OCI-LY7 (cell line): ENCODE data around the gene RNF115. TPM values are rescaled to one million over a fixed set of nuclear protein-coding genes. Genes with fewer than 3 reads are reported as not detected.
A peak's percentile ranks its signal among the peaks of the same experiment; 100 is the strongest.

Experiments used
- BruUV-seq: library from RNA; stranded (reverse); fragments of 400-500 nt; replicated peaks from 2 replicates; lab custom pipeline; 2021; lab: Mats Ljungman, UMichigan
- CTCF ChIA-PET: fragments of 300-600 bp; sonication (Branson Sonifier 250); formaldehyde crosslinking; loops from one replicate; lab custom pipeline; 2022; ENCODE audit warnings: antibody characterized with exemption; ENCODE audit not compliant: unreplicated experiment; lab: Charles Lee
- POLR2A ChIA-PET: fragments of 300-600 bp; sonication (Branson Sonifier 250); formaldehyde crosslinking; loops from one replicate; lab custom pipeline; 2022; ENCODE audit warnings: antibody characterized with exemption; lab: Charles Lee
- DNase-seq: peaks from one replicate; pipeline ENCODE4 v3.0.0-alpha.2; 2015; ENCODE audit warnings: low spot score
- H2AFZ ChIP-seq: fragments of 200-600 bp; sonication (generic), shearing (Covaris generic); 2 replicates; pipeline ENCODE4 v1.6.1; 2014; ENCODE audit warnings: mild to moderate bottlenecking, antibody characterized with exemption, low read length, moderate library complexity
- H3K27ac ChIP-seq: fragments of 200-600 bp; sonication (generic); 2 replicates; pipeline ENCODE4 v1.5.1; 2014; ENCODE audit warnings: mixed run types, low read depth, mild to moderate bottlenecking, moderate library complexity, low read length, inconsistent platforms; ENCODE audit not compliant: poor library complexity, severe bottlenecking
- H3K36me3 ChIP-seq: fragments of 200-600 bp; sonication (generic); 2 replicates; pipeline ENCODE4 v1.6.1; 2014; ENCODE audit warnings: mild to moderate bottlenecking, antibody characterized with exemption, low read length, moderate library complexity, mixed read lengths; ENCODE audit not compliant: insufficient read depth
- H3K4me1 ChIP-seq: fragments of 200-600 bp; sonication (generic); 2 replicates; pipeline ENCODE4 v1.5.1; 2014; ENCODE audit warnings: mild to moderate bottlenecking, low read length; ENCODE audit not compliant: insufficient read depth, poor library complexity, severe bottlenecking
- H3K4me2 ChIP-seq: fragments of 200-600 bp; sonication (generic); 2 replicates; pipeline ENCODE4 v1.6.1; 2014; ENCODE audit warnings: mild to moderate bottlenecking, low read length
- H3K4me3 ChIP-seq: fragments of 200-600 bp; sonication (generic); 2 replicates; pipeline ENCODE4 v1.5.1; 2014; ENCODE audit warnings: mild to moderate bottlenecking, low read depth, low read length; ENCODE audit not compliant: poor library complexity, severe bottlenecking
- H3K79me2 ChIP-seq: fragments of 200-600 bp; sonication (generic); 2 replicates; pipeline ENCODE4 v1.6.1; 2016; ENCODE audit warnings: low read depth, mild to moderate bottlenecking, low read length, moderate library complexity, mixed read lengths; ENCODE audit not compliant: insufficient read depth
- H3K9me2 ChIP-seq: fragments of 200-600 bp; sonication (generic); 2 replicates; pipeline ENCODE4 v1.6.1; 2016; ENCODE audit warnings: mild to moderate bottlenecking, low read length, mixed read lengths; ENCODE audit not compliant: insufficient read depth
- H3K9me3 ChIP-seq: fragments of 200-600 bp; sonication (generic); 2 replicates; pipeline ENCODE4 v1.6.1; 2014; ENCODE audit warnings: mild to moderate bottlenecking, mixed run types, low read length, mixed read lengths
- H4K20me1 ChIP-seq: fragments of 200-600 bp; sonication (generic); 2 replicates; pipeline ENCODE4 v1.6.1; 2014; ENCODE audit warnings: mild to moderate bottlenecking, antibody characterized with exemption, low read length, moderate library complexity, mixed read lengths; ENCODE audit not compliant: insufficient read depth
- CTCF ChIP-seq: fragments of 200-600 bp; sonication (generic); conservative IDR thresholded peaks from 2 replicates; pipeline ENCODE4 v1.5.1; 2014; ENCODE audit warnings: mild to moderate bottlenecking, antibody characterized with exemption, low read length, moderate library complexity, mixed read lengths
- EZH2phosphoT487 ChIP-seq: fragments of 200-600 bp; sonication (generic); IDR thresholded peaks from 2 replicates; pipeline ENCODE4 v1.6.1; 2018; ENCODE audit warnings: low read depth, borderline replicate concordance, mild to moderate bottlenecking, mixed run types, antibody characterized with exemption, low read length, moderate library complexity, mixed read lengths
- intact Hi-C: fragments of 100-400 bp; cut with micrococcal nuclease; formaldehyde crosslinking; loops from one replicate; pipeline ENCODE4 v1.10.0; 2022; ENCODE audit not compliant: unreplicated experiment
- total RNA-seq, 2 experiments: library from RNA; depleted of rRNA in 1 of 2; stranded (reverse); fragments of >200 nt in 1 of 2; shearing (Covaris generic) in 1 of 2; gene quantifications; 2 replicates each; pipeline ENCODE4 v1.2.3, GENCODE V29; 2014 to 2022

RNF115 gene
- total RNA-seq, 2 experiments from 2014 or later: 14.8 to 24.0 TPM

GRCh38 chr1:145720878-145721671 lies 102.8 kb downstream of the RNF115 start:
- H3K9me3 ChIP-seq: no peaks in the 10 kb centered on the region
- H3K36me3 ChIP-seq: no peaks in the 10 kb centered on the region
- DNase-seq: peak; percentile 69
- no peak overlapping the region for H3K4me3 ChIP-seq
- intact Hi-C loops: no loop called here
- H3K4me2 ChIP-seq: peak overlapping the region; percentile 49; the same call in 1 of the 2 replicates
- ChIA-PET CTCF (interaction anchor here (0.6 kb wide), 2 partner anchors 122 to 1944 kb away, joined by 3 read pairs; no protein-coding TSS in a partner anchor), POLR2A (no interaction called here)
- H3K27ac ChIP-seq: no peak overlapping the region
- no TSS peak for BruUV-seq
- no peaks in the 10 kb centered on the region for H3K79me2 ChIP-seq
- TF ChIP-seq EZH2phosphoT487 (no peak), CTCF (peak; percentile 90)
- H3K4me1 ChIP-seq: peaks cover 3% of the 10 kb centered on the region
- H3K9me2 ChIP-seq: no peaks in the 10 kb centered on the region
- H2AFZ ChIP-seq: no peak overlapping the region
- H4K20me1 ChIP-seq: no peaks in the 10 kb centered on the region

GRCh38 chr1:145720556-145720877 lies 103.4 kb downstream of the RNF115 start:
- H3K27ac ChIP-seq: no peak overlapping the region
- intact Hi-C loops: no loop called here
- TF ChIP-seq CTCF (no peak), EZH2phosphoT487 (no peak)
- no peak overlapping the region for H2AFZ ChIP-seq
- no peaks in the 10 kb centered on the region for H3K79me2 ChIP-seq
- H3K36me3 ChIP-seq: no peaks in the 10 kb centered on the region
- no peaks in the 10 kb centered on the region for H3K9me2 ChIP-seq
- no peaks in the 10 kb centered on the region for H4K20me1 ChIP-seq
- H3K9me3 ChIP-seq: no peaks in the 10 kb centered on the region
- CTCF ChIA-PET: interaction anchor here (0.6 kb wide), 1 partner anchor 121 kb away, joined by 3 read pairs; no protein-coding TSS in a partner anchor
- peaks cover 3% of the 10 kb centered on the region for H3K4me1 ChIP-seq
- DNase-seq: no peak
- H3K4me2 ChIP-seq: no peak overlapping the region
- POLR2A ChIA-PET: no interaction called here
- H3K4me3 ChIP-seq: no peak overlapping the region
- BruUV-seq: no TSS peak
